Keratinocyte (primary cell): ENCODE measurements around the gene PANK3. TPM values are rescaled to one million over a fixed set of nuclear protein-coding genes. Genes with fewer than 3 reads are reported as not detected.

Experiments
- DNase-seq: peaks from one replicate; pipeline ENCODE4 v3.0.0-alpha.2; 2011; ENCODE audit warnings: low read depth, missing footprints, low spot score
- FAIRE-seq: peaks from 2 replicates; lab custom pipeline; 2011; peaks lifted over from hg19 to GRCh38; lab: Jason Lieb, UNC
- H2AFZ ChIP-seq: 2 replicates; pipeline ENCODE4 v1.6.0; 2012; ENCODE audit warnings: low read length, control low read depth, inconsistent platforms; ENCODE audit not compliant: control insufficient read depth
- H3K27ac ChIP-seq: 2 replicates; pipeline ENCODE4 v1.5.1; 2011; ENCODE audit warnings: low read length; ENCODE audit not compliant: control insufficient read depth, insufficient read depth
- H3K27me3 ChIP-seq: 3 replicates; pipeline ENCODE4 v1.6.0; 2011; ENCODE audit warnings: low read length; ENCODE audit not compliant: control insufficient read depth, insufficient read depth; ENCODE audit errors: extremely low read depth
- H3K36me3 ChIP-seq, 2 experiments: 2 replicates in 1 of 2; 3 replicates in 1 of 2; pipeline ENCODE4 v1.5.1; 2011; ENCODE audit warnings: low read length in 2 of 2, mild to moderate bottlenecking in 1 of 2; ENCODE audit not compliant: control insufficient read depth in 2 of 2, insufficient read depth in 2 of 2; ENCODE audit errors: extremely low read depth in 1 of 2
- H3K4me1 ChIP-seq: 3 replicates; pipeline ENCODE4 v1.5.1; 2011; ENCODE audit warnings: low read length; ENCODE audit not compliant: control insufficient read depth, insufficient read depth; ENCODE audit errors: extremely low read depth
- H3K4me2 ChIP-seq: 3 replicates; pipeline ENCODE4 v1.6.0; 2011; ENCODE audit warnings: low read depth, low read length; ENCODE audit not compliant: control insufficient read depth, insufficient read depth; ENCODE audit errors: extremely low read depth
- H3K4me3 ChIP-seq, 3 experiments: fragments of 200-600 bp in 1 of 3; sonication (generic) in 1 of 3; 2 replicates in 2 of 3; 3 replicates in 1 of 3; pipeline ENCODE4 v1.5.1; 2011 to 2016; ENCODE audit warnings: low read length in 3 of 3, mild to moderate bottlenecking in 3 of 3, control low read depth in 2 of 3, inconsistent platforms in 1 of 3, low read depth in 1 of 3, mixed read lengths in 1 of 3, mixed run types in 1 of 3, moderate library complexity in 1 of 3; ENCODE audit not compliant: control insufficient read depth in 2 of 3, insufficient read depth in 2 of 3; ENCODE audit errors: extremely low read depth in 1 of 3
- H3K79me2 ChIP-seq: 2 replicates; pipeline ENCODE4 v1.6.0; 2012; ENCODE audit warnings: low read length; ENCODE audit not compliant: control insufficient read depth, insufficient read depth
- H3K9ac ChIP-seq: 3 replicates; pipeline ENCODE4 v1.6.0; 2011; ENCODE audit warnings: low read length; ENCODE audit not compliant: control insufficient read depth, insufficient read depth; ENCODE audit errors: extremely low read depth
- H3K9me1 ChIP-seq: 3 replicates; pipeline ENCODE4 v1.6.0; 2011; ENCODE audit warnings: low read length; ENCODE audit not compliant: control insufficient read depth, insufficient read depth; ENCODE audit errors: extremely low read depth
- H3K9me3 ChIP-seq: 2 replicates; pipeline ENCODE4 v1.5.1; 2012; ENCODE audit warnings: low read depth, low read length; ENCODE audit not compliant: control insufficient read depth
- H4K20me1 ChIP-seq: 3 replicates; pipeline ENCODE4 v1.6.0; 2011; ENCODE audit warnings: low read length; ENCODE audit not compliant: control insufficient read depth, insufficient read depth; ENCODE audit errors: extremely low read depth
- CTCF ChIP-seq, 3 experiments: IDR thresholded peaks in 1 of 3; conservative IDR thresholded peaks in 1 of 3; optimal IDR thresholded peaks in 1 of 3; 2 replicates in 2 of 3; 3 replicates in 1 of 3; pipeline versions ENCODE3 to v1.5.1; 2011; ENCODE audit warnings: low read length in 3 of 3, mild to moderate bottlenecking in 3 of 3, moderate library complexity in 2 of 3, control low read depth in 1 of 3, inconsistent platforms in 1 of 3; ENCODE audit not compliant: insufficient read depth in 2 of 3; ENCODE audit errors: extremely low read depth in 1 of 3
- EZH2 ChIP-seq: IDR thresholded peaks from one replicate; pipeline ENCODE4 v1.6.1; 2012; ENCODE audit warnings: inconsistent platforms, mild to moderate bottlenecking, low read length, moderate library complexity
- dilution Hi-C: fragments of 300-500 bp; cut with MboI; formaldehyde crosslinking; loops from one replicate; pipeline ENCODE4 v1.7.0; 2020; ENCODE audit warnings: low sequenced_read_pairs; ENCODE audit not compliant: extremely low pct_ligation_motif_present
- polyA plus RNA-seq, 5 experiments: library from polyadenylated mRNA; depleted of rRNA in 3 of 5; stranded (reverse) in 3 of 5; stranded (forward) in 1 of 5; unstranded in 1 of 5; fragments of >200 nt; gene quantifications; 1 replicate in 1 of 5; 2 replicates in 3 of 5; 3 replicates in 1 of 5; pipeline versions ENCODE4 v1.2.1 to v1.2.3, GENCODE V29; 2011 to 2012; ENCODE audit warnings: missing spikeins in 2 of 5, low read depth in 1 of 5, low replicate concordance in 1 of 5

The PANK3 gene
- polyA plus RNA-seq, 1 donor (not counting 4 experiments of a cell fraction or from before 2014, with no cell fraction given): 39.6 TPM

- Histone ChIP-seq H3K79me2 (no peaks in the 10 kb centered on the region), H3K4me2 (no peak overlapping the region), H3K9me1 (no peaks in the 10 kb centered on the region), H2AFZ (no peak overlapping the region), H3K27ac (no peak overlapping the region), H3K4me1 (no peaks in the 10 kb centered on the region), H3K36me3 (no peaks in the 10 kb centered on the region), H3K9me3 (no peaks in the 10 kb centered on the region), H3K9ac (no peak overlapping the region), H3K4me3 (no peak overlapping the region), H3K27me3 (no peaks in the 10 kb centered on the region), H4K20me1 (no peaks in the 10 kb centered on the region)
- FAIRE-seq: no peak
- no peak for DNase-seq
- TF ChIP-seq EZH2 (no peak), CTCF (optimal IDR thresholded peaks at IDR 0.05 in 1 of 3, IDR thresholded peaks at IDR 0.05 in 1 of 3, conservative IDR thresholded peaks at IDR 0.05 in 1 of 3; ENCODE audit: extremely low read depth in 1 of 3, insufficient read depth in 2 of 3, low read length in 3 of 3) (no peak)
- dilution Hi-C loops: no loop called here
These were observed 23.3 kb upstream of the PANK3 start for GRCh38 chr5:168602517-168602916.

- no peaks in the 10 kb centered on the region for H3K79me2 ChIP-seq
- H3K4me3 ChIP-seq: no peak overlapping the region
- H4K20me1 ChIP-seq: no peaks in the 10 kb centered on the region
- no peaks in the 10 kb centered on the region for H3K27me3 ChIP-seq
- TF ChIP-seq EZH2: no peak
- no peak for TF ChIP-seq CTCF (optimal IDR thresholded peaks at IDR 0.05 in 1 of 3, IDR thresholded peaks at IDR 0.05 in 1 of 3, conservative IDR thresholded peaks at IDR 0.05 in 1 of 3; ENCODE audit: extremely low read depth in 1 of 3, insufficient read depth in 2 of 3, low read length in 3 of 3)
- dilution Hi-C loops: no loop called here
- no peak overlapping the region for H3K27ac ChIP-seq
- no peaks in the 10 kb centered on the region for H3K9me3 ChIP-seq
- no peaks in the 10 kb centered on the region for H3K4me1 ChIP-seq
- no peak overlapping the region for H3K4me2 ChIP-seq
- FAIRE-seq (no peak), DNase-seq (no peak)
- H3K9ac ChIP-seq: no peak overlapping the region
- H3K9me1 ChIP-seq: no peaks in the 10 kb centered on the region
- no peak overlapping the region for H2AFZ ChIP-seq
- H3K36me3 ChIP-seq: no peaks in the 10 kb centered on the region
These were observed 22.8 kb upstream of the PANK3 start for GRCh38 chr5:168601972-168602371.
